Common myeloid progenitor, CD34-positive (primary cell): ENCODE results near the gene RDH16.
"Not testable (repeated sequence)": the region's sequence is repeated elsewhere in the genome, so short reads cannot be mapped to it uniquely, and the experiment has no call there.

Experiments used
- CTCF ChIA-PET: fragments of 350-600 bp; sonication (Branson Sonifier 250); formaldehyde crosslinking; loops from one replicate; lab custom pipeline; 2021; ENCODE audit warnings: antibody characterized with exemption; lab: Charles Lee
- POLR2A ChIA-PET: fragments of 350-600 bp; sonication (Branson Sonifier 250); formaldehyde crosslinking; loops from one replicate; lab custom pipeline; 2021; ENCODE audit warnings: antibody characterized with exemption; lab: Charles Lee
- DNase-seq, 3 donors: peaks; one replicate each; pipeline versions ENCODE4 v3.0.0 to v3.0.0-alpha.2; 2013
- H3K27ac ChIP-seq, 2 experiments: 1 replicate in 1 of 2; 2 replicates in 1 of 2; pipeline ENCODE4 v1.7.0; 2013; ENCODE audit warnings: inconsistent platforms in 2 of 2, low read length in 2 of 2, mild to moderate bottlenecking in 2 of 2, low read depth in 1 of 2, moderate library complexity in 1 of 2; ENCODE audit not compliant: severe bottlenecking in 2 of 2, insufficient read depth in 1 of 2, poor library complexity in 1 of 2
- H3K27me3 ChIP-seq, 5 experiments: replicated peaks in 2 of 5; 1 replicate in 3 of 5; 2 replicates in 2 of 5; pipeline versions ENCODE4 v1.6.1 to v1.7.0; 2013; ENCODE audit warnings: low read length in 4 of 5, mild to moderate bottlenecking in 2 of 5, moderate library complexity in 2 of 5, inconsistent platforms in 1 of 5; ENCODE audit not compliant: insufficient read depth in 5 of 5, control insufficient read depth in 4 of 5
- H3K36me3 ChIP-seq, 4 experiments: 1 replicate in 2 of 4; 2 replicates in 2 of 4; pipeline versions ENCODE4 v1.6.1 to v1.7.0; 2013; ENCODE audit warnings: low read length in 3 of 4, control low read depth in 1 of 4, mild to moderate bottlenecking in 1 of 4; ENCODE audit not compliant: control insufficient read depth in 4 of 4, insufficient read depth in 4 of 4
- H3K4me1 ChIP-seq, 4 experiments: 1 replicate in 3 of 4; 2 replicates in 1 of 4; pipeline versions ENCODE4 v1.6.1 to v1.7.1; 2013; ENCODE audit warnings: low read length in 3 of 4, mild to moderate bottlenecking in 3 of 4, control low read depth in 1 of 4, inconsistent platforms in 1 of 4, moderate library complexity in 1 of 4; ENCODE audit not compliant: control insufficient read depth in 4 of 4, insufficient read depth in 4 of 4; ENCODE audit errors: control extremely low read depth in 1 of 4
- H3K4me3 ChIP-seq, 7 experiments: 1 replicate in 4 of 7; 2 replicates in 3 of 7; pipeline versions ENCODE4 v1.5.1 to v1.7.0; 2013; ENCODE audit warnings: mild to moderate bottlenecking in 7 of 7, low read length in 6 of 7, moderate library complexity in 6 of 7, inconsistent platforms in 2 of 7, low read depth in 2 of 7, control low read depth in 1 of 7; ENCODE audit not compliant: insufficient read depth in 4 of 7, control insufficient read depth in 1 of 7; ENCODE audit errors: extremely low read depth in 1 of 7
- H3K9me3 ChIP-seq, 5 experiments: 1 replicate in 4 of 5; 2 replicates in 1 of 5; pipeline versions ENCODE4 v1.6.1 to v1.7.1; 2013; ENCODE audit warnings: low read length in 4 of 5, mild to moderate bottlenecking in 2 of 5, inconsistent platforms in 1 of 5, low read depth in 1 of 5, moderate library complexity in 1 of 5; ENCODE audit not compliant: control insufficient read depth in 4 of 5, insufficient read depth in 2 of 5; ENCODE audit errors: control extremely low read depth in 1 of 5
- WGBS: methylation state at CpG from one replicate; pipeline ENCODE4 v1.1.5; 2013; ENCODE audit not compliant: insufficient coverage; 5-methylcytosine and 5-hydroxymethylcytosine counted together

Gene RDH16

DNA sequence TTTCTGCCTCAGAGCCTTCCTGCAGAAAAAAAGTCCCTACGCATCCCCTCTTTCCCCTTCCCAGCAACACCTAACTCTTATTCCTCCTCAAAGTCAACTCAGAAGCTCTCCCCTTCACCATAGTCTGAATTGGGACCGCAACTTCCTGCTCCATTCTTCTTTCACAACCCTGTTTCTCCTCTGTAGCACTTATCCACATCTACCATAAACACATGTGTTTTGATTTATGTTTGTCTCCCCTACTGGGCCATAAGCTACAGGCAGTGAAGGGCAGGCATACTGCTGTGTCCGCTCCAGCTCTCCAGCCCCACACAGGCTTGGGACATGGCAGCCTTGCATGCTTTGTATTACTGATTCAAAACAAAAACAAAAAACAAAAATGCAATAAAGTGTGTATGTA, 29.1 kb downstream of the RDH16 start:
- Histone ChIP-seq H3K36me3 (no peaks in the 10 kb centered on the region), H3K9me3 (no peaks in the 10 kb centered on the region), H3K4me1 (peaks cover 11 to 49% (median 31%) of the 10 kb centered on the region in 4 experiments), H3K4me3 (no peak overlapping the region), H3K27me3 (no peaks in the 10 kb centered on the region), H3K27ac (no peak overlapping the region)
- ChIA-PET POLR2A (no interaction called here), CTCF (interaction anchor here (1.4 kb wide), 1 partner anchor 61 kb away, joined by 3 read pairs; no protein-coding TSS in a partner anchor)
- 22% methylated on average over 2 of the region's 3 CpGs for WGBS
- peak in 2 of 3 donors; percentile 68 to 82 for DNase-seq

DNA sequence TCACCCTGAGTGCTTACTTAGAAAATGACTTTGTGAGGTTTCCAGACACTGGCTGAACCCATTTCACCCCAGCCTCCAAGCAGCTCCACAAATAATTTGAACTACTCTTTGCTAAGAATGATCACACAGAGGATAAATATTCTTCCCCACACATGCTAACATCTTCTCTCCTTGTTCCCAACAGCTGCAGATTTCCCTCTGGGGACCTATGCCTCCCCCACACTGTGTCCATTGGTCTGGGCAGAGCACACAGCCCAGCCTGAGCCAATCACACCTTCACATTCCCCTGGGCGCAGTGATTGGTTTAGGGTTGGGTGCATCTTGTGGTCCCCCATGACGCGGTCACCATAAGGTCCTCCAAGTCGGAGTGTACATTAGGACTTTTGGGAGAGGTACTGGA, 30.1 kb downstream of the RDH16 start:
- no peaks in the 10 kb centered on the region for H3K9me3 ChIP-seq
- no peak overlapping the region for H3K27ac ChIP-seq
- H3K27me3 ChIP-seq: no peaks in the 10 kb centered on the region
- no peaks in the 10 kb centered on the region for H3K36me3 ChIP-seq
- DNase-seq: no peak
- CTCF ChIA-PET: interaction anchor here (1.4 kb wide), 1 partner anchor 62 kb away, joined by 3 read pairs; no protein-coding TSS in a partner anchor
- POLR2A ChIA-PET: no interaction called here
- H3K4me1 ChIP-seq: peaks cover 7 to 40% (median 23%) of the 10 kb centered on the region in 4 experiments
- no CpG with 5 or more reads among the region's 4 CpGs for WGBS
- H3K4me3 ChIP-seq: no peak overlapping the region

DNA sequence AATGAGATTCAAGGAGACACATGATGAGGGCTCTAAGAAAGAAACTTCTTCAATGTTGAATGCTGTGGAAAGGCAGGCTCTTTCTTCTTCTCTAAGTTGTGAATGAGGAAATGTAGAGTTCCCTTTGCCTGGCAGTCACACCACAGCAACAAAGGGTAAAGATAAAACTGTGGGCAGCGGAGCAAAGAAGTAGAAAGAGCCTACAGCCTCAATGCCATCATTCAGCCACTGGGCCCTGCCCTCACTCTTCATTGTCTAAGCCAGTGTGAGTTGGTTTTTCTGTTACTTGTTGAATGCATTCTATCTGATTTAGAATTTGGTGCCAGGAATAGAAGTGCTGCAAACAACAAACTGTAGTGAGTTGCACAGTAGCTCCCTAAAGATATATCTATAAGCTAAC, 35.4 kb downstream of the RDH16 start:
- 60% methylated on average over 1 of the region's 1 CpG for WGBS
- DNase-seq: peak in 2 of 3 donors; percentile 60 to 73

DNA sequence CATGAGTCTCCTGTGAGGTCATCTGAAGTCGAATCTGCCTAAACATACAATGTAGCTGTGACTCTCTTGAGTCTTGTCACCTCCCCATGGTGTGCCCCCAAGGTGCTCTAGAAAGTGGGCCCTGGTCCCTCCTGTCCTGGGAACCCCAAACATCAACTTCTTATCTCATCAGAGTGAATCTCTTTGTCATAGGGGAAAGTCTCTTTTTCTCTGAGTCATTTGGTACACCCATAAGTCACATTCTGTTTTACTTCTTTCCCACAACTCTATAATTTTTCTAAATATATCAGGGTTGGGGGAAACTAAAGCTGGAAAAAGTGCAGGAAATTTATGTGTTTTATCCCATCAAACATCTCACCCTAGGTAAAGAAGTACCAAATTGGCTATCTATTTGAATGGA, 36.1 kb downstream of the RDH16 start:
- ChIA-PET POLR2A (no interaction called here), CTCF (no interaction called here)
- no peak for DNase-seq
- H3K4me3 ChIP-seq: no peak overlapping the region
- H3K27me3 ChIP-seq: no peaks in the 10 kb centered on the region
- WGBS: 100% methylated on average over 1 of the region's 1 CpG
- H3K9me3 ChIP-seq: peaks cover 0 to 2% (median 0%) of the 10 kb centered on the region in 5 experiments
- peaks cover 0 to 7% (median 1%) of the 10 kb centered on the region in 4 experiments for H3K4me1 ChIP-seq
- no peaks in the 10 kb centered on the region for H3K36me3 ChIP-seq
- no peak overlapping the region for H3K27ac ChIP-seq

More for the DNA sequence above, 35.4 kb downstream of the RDH16 start:
- Histone ChIP-seq H3K27me3 (no peaks in the 10 kb centered on the region), H3K4me1 (peaks cover 0 to 7% (median 1%) of the 10 kb centered on the region in 4 experiments), H3K36me3 (no peaks in the 10 kb centered on the region), H3K4me3 (no peak overlapping the region), H3K27ac (no peak overlapping the region), H3K9me3 (peaks cover 0 to 2% (median 0%) of the 10 kb centered on the region in 5 experiments)
- CTCF ChIA-PET: no interaction called here
- POLR2A ChIA-PET: no interaction called here

DNA sequence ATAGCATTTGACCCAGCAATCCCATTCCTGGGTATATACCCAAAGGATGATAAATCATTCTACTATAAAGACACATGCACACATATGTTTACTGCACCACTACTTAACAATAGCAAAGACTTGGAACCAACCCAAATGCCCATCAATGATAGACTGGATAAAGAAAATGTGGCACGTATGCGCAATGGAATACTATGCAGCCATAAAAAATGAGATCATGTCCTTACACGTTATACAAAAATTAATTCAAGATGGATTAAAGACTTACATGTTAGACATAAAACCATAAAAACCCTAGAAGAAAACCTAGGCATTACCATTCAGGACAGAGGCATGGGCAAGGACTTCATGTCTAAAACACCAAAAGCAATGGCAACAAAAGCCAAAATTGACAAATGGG, 39.3 kb downstream of the RDH16 start:
- H3K4me3 ChIP-seq, CTCF ChIA-PET, H3K9me3 ChIP-seq, POLR2A ChIA-PET, H3K27ac ChIP-seq, H3K27me3 ChIP-seq, H3K4me1 ChIP-seq, DNase-seq, H3K36me3 ChIP-seq: not testable (repeated sequence)
- 80% methylated on average over 1 of the region's 3 CpGs for WGBS

DNA sequence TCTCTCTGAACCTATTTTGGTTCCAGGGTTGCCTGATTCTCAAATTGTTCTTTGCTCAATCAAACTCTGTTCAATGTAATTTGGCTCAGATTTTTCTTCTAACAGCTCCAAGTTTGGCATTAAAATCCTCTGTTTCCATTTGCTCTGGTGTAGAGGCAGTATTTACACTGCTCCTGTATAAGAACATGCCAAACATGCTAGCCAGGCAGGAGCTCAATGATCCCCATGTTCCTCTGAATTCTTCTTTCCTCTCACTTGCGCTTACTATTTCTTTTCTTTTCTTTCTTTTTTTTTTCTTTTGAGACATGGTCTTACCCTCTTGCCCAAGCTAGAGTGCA, 40.4 kb downstream of the RDH16 start:
- 100% methylated on average over 1 of the region's 1 CpG for WGBS
- POLR2A ChIA-PET: no interaction called here
- DNase-seq: no peak
- Histone ChIP-seq H3K9me3 (peaks cover 0 to 2% (median 0%) of the 10 kb centered on the region in 5 experiments), H3K36me3 (no peaks in the 10 kb centered on the region), H3K4me3 (no peak overlapping the region), H3K27ac (no peak overlapping the region), H3K27me3 (no peaks in the 10 kb centered on the region), H3K4me1 (peaks cover 0 to 4% (median 1%) of the 10 kb centered on the region in 4 experiments)
- CTCF ChIA-PET: interaction anchor here (0.6 to 2.0 kb wide), 6 partner anchors 13 to 87 kb away, joined by 3 to 6 read pairs (median 3); no protein-coding TSS in a partner anchor

DNA sequence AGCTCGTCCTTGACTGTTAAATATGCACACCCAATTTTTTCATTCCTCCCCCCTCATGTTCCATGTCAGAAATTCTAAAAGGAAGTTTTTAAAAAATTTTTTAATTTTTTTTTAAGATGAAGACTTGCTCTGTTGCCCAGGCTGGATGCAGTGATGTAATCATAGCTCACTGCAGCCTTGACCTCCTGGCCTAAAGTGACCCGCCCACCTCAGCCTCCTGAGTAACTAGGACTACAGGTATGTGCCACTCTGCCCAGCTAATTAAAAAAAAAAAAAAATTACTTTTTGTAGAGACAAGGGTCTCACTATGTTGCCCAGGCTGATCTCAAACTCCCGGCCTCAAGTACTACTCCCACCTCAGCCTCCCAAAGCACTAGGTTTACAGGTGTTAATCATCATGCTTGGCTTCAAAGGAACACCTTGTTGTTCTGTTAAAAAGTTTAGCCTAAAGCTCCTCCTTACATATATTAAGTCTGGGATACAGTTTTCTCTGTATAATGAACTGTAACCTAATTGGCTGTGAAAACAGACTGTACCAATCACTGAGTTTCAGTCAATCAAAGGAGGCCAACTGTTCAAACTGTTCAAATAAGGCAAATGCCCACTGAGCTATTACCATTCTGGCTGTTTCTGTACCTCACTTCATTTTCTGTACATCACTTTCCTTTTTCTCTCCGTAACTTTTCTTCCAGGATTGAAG, 41.0 kb downstream of the RDH16 start:
- Histone ChIP-seq H3K27ac (no peak overlapping the region), H3K4me3 (no peak overlapping the region), H3K27me3 (no peaks in the 10 kb centered on the region), H3K9me3 (peaks cover 0 to 3% (median 0%) of the 10 kb centered on the region in 5 experiments), H3K36me3 (no peaks in the 10 kb centered on the region), H3K4me1 (no peaks in the 10 kb centered on the region)
- DNase-seq: no peak
- 100% methylated on average over 2 of the region's 4 CpGs for WGBS
- ChIA-PET POLR2A (no interaction called here), CTCF (interaction anchor here (0.6 to 2.0 kb wide), 6 partner anchors 13 to 88 kb away, joined by 3 to 6 read pairs (median 3); no protein-coding TSS in a partner anchor)
